ENCODE measurements around the gene SMAD4. TPM values are rescaled to one million over a fixed set of nuclear protein-coding genes. Genes with fewer than 3 reads are reported as not detected.
A peak's percentile ranks its signal among the peaks of the same experiment; 100 is the strongest.

The SMAD4 gene
- total RNA-seq, 1 experiment from 2014 or later = 19.7 TPM

- DNase-seq (no peak), ATAC-seq (no peak)
- intact Hi-C loops (cut with micrococcal nuclease) = no loop called here
- no peak overlapping the region for H3K27ac ChIP-seq (ENCODE audit: low read length)
- no peak overlapping the region for H3K4me2 ChIP-seq (ENCODE audit: low read length)
- CTCF ChIA-PET = no interaction called here
- H4K20me1 ChIP-seq (ENCODE audit: low read length) = no peaks in the 10 kb centered on the region
- H3K4me1 ChIP-seq (ENCODE audit: insufficient read depth, low read length) = no peaks in the 10 kb centered on the region
- no peaks in the 10 kb centered on the region for H3K9me3 ChIP-seq (ENCODE audit: low read length)
- H3K36me3 ChIP-seq (ENCODE audit: low read depth, low read length) = no peaks in the 10 kb centered on the region
- no peaks in the 10 kb centered on the region for H3K9me2 ChIP-seq (replicated peaks; ENCODE audit: low read length)
- TF ChIP-seq CTCF (conservative IDR thresholded peaks at IDR 0.05; ENCODE audit: low read depth, low read length) (no peak), EZH2phosphoT487 (IDR thresholded peaks at IDR 0.05; ENCODE audit: borderline replicate concordance, low read length) (no peak)
- H2AFZ ChIP-seq (ENCODE audit: low read length) = no peak overlapping the region
- POLR2A ChIA-PET (ENCODE audit: unreplicated experiment) = no interaction called here
- no peaks in the 10 kb centered on the region for H3F3A ChIP-seq (ENCODE audit: low read length, unreplicated experiment)
- BruUV-seq (replicated peaks) = no TSS peak
- no peak overlapping the region for H3K9ac ChIP-seq (ENCODE audit: low read length)
- no peaks in the 10 kb centered on the region for H3K27me3 ChIP-seq (ENCODE audit: low read length)
- no peak overlapping the region for H3K4me3 ChIP-seq (ENCODE audit: low read length)
- no peaks in the 10 kb centered on the region for H3K79me2 ChIP-seq (ENCODE audit: low read length)
Measured at GRCh38 chr18:51021226-51021965, 8.6 kb upstream of the SMAD4 start.

GRCh38 chr18:51025512-51025911, 4.5 kb upstream of the SMAD4 start:
- Histone ChIP-seq H3K9ac (ENCODE audit: low read length) (no peak overlapping the region), H3K27ac (ENCODE audit: low read length) (no peak overlapping the region), H3K27me3 (ENCODE audit: low read length) (no peaks in the 10 kb centered on the region), H3K36me3 (ENCODE audit: low read depth, low read length) (no peaks in the 10 kb centered on the region), H4K20me1 (ENCODE audit: low read length) (no peaks in the 10 kb centered on the region), H3K4me3 (ENCODE audit: low read length) (no peak overlapping the region), H3K9me2 (replicated peaks; ENCODE audit: low read length) (no peaks in the 10 kb centered on the region), H3F3A (ENCODE audit: low read length, unreplicated experiment) (no peaks in the 10 kb centered on the region), H3K79me2 (ENCODE audit: low read length) (peaks cover 8% of the 10 kb centered on the region; the same call in 1 of the 2 replicates), H3K4me2 (ENCODE audit: low read length) (no peak overlapping the region), H2AFZ (ENCODE audit: low read length) (no peak overlapping the region), H3K9me3 (ENCODE audit: low read length) (no peaks in the 10 kb centered on the region), H3K4me1 (ENCODE audit: insufficient read depth, low read length) (peaks cover 13% of the 10 kb centered on the region; the same call in 1 of the 2 replicates)
- POLR2A ChIA-PET (ENCODE audit: unreplicated experiment) = no interaction called here
- TF ChIP-seq EZH2 (IDR thresholded peaks at IDR 0.05; ENCODE audit: low read length, unreplicated experiment) (no peak), CTCF (conservative IDR thresholded peaks at IDR 0.05; ENCODE audit: low read depth, low read length) (no peak)
- CTCF ChIA-PET = no interaction called here
- BruUV-seq (replicated peaks) = no TSS peak
- DNase-seq (no peak), ATAC-seq (no peak)
- intact Hi-C loops (cut with micrococcal nuclease) = no loop called here

- peaks cover 35% of the 10 kb centered on the region for H3K79me2 ChIP-seq (ENCODE audit: low read length)
- CTCF ChIA-PET = no interaction called here
Measured at GRCh38 chr18:51028201-51028805, 1.7 kb upstream of the SMAD4 start.

More at GRCh38 chr18:51028201-51028805, 1.7 kb upstream of the SMAD4 start:
- ATAC-seq (no peak), DNase-seq (peak; percentile 16)
- H3K9me2 ChIP-seq (replicated peaks; ENCODE audit: low read length) = no peaks in the 10 kb centered on the region
- no peak overlapping the region for H3K4me3 ChIP-seq (ENCODE audit: low read length)
- H3F3A ChIP-seq (ENCODE audit: low read length, unreplicated experiment) = no peaks in the 10 kb centered on the region
- POLR2A ChIA-PET (ENCODE audit: unreplicated experiment) = no interaction called here
- BruUV-seq (replicated peaks) = no TSS peak
- no peak overlapping the region for H3K9ac ChIP-seq (ENCODE audit: low read length)
- intact Hi-C loops (cut with micrococcal nuclease) = no loop called here
- peak overlapping the region; percentile 80; the same call in 1 of the 2 replicates for H3K4me2 ChIP-seq (ENCODE audit: low read length)
- TF ChIP-seq EZH2 (IDR thresholded peaks at IDR 0.05; ENCODE audit: low read length, unreplicated experiment) = no peak
- TF ChIP-seq EZH2phosphoT487 (IDR thresholded peaks at IDR 0.05; ENCODE audit: borderline replicate concordance, low read length) = no peak
- 0 out of 2 replicates have a peak, but pooled peaks have one; percentile 17 for TF ChIP-seq CTCF (conservative IDR thresholded peaks at IDR 0.05; ENCODE audit: low read depth, low read length)
- no peak overlapping the region for H2AFZ ChIP-seq (ENCODE audit: low read length)
- no peaks in the 10 kb centered on the region for H3K27me3 ChIP-seq (ENCODE audit: low read length)
- H3K27ac ChIP-seq (ENCODE audit: low read length) = no peak overlapping the region
- no peaks in the 10 kb centered on the region for H3K9me3 ChIP-seq (ENCODE audit: low read length)
- peaks cover 13% of the 10 kb centered on the region; the same call in 1 of the 2 replicates for H3K4me1 ChIP-seq (ENCODE audit: insufficient read depth, low read length)
- peaks cover 19% of the 10 kb centered on the region for H4K20me1 ChIP-seq (ENCODE audit: low read length)
- H3K36me3 ChIP-seq (ENCODE audit: low read depth, low read length) = no peaks in the 10 kb centered on the region

Measured in PC-3 (cell line).